WI38 (cell line): Measurements from ENCODE around the gene ABCA4.

Source experiments
- H3K4me3 ChIP-seq: 2 replicates; pipeline ENCODE4 v1.5.1; 2011; ENCODE audit warnings: low read depth, mild to moderate bottlenecking, control low read depth, low read length
- CTCF ChIP-seq: IDR thresholded peaks from 2 replicates; pipeline ENCODE4 v1.5.1; 2012; ENCODE audit warnings: low read depth, mild to moderate bottlenecking, control low read depth, low read length

ABCA4 gene

GRCh38 chr1:94092210-94092613 is 28.7 kb downstream of the ABCA4 start:
- no peak overlapping the region for H3K4me3 ChIP-seq

GRCh38 chr1:94090761-94091160 is 30.2 kb downstream of the ABCA4 start:
- TF ChIP-seq CTCF = no peak
- H3K4me3 ChIP-seq = no peak overlapping the region

More at GRCh38 chr1:94092210-94092613, 28.7 kb downstream of the ABCA4 start:
- TF ChIP-seq CTCF = no peak

GRCh38 chr1:94087193-94087592 is 33.8 kb downstream of the ABCA4 start:
- H3K4me3 ChIP-seq = no peak overlapping the region
- no peak for TF ChIP-seq CTCF

GRCh38 chr1:94084547-94084946 is 36.4 kb downstream of the ABCA4 start:
- TF ChIP-seq CTCF = no peak
- no peak overlapping the region for H3K4me3 ChIP-seq

- TF ChIP-seq CTCF = no peak
- H3K4me3 ChIP-seq = no peak overlapping the region
Measured at GRCh38 chr1:94084085-94084484, 36.9 kb downstream of the ABCA4 start.

GRCh38 chr1:94083681-94084080 is 37.3 kb downstream of the ABCA4 start:
- no peak for TF ChIP-seq CTCF

GRCh38 chr1:94081566-94082344 is 39.2 kb downstream of the ABCA4 start:
- no peak overlapping the region for H3K4me3 ChIP-seq
- no peak for TF ChIP-seq CTCF

More at GRCh38 chr1:94083681-94084080, 37.3 kb downstream of the ABCA4 start:
- no peak overlapping the region for H3K4me3 ChIP-seq
